HepG2 (cell line): ENCODE measurements around the gene CTNND2. TPM values are rescaled to one million over a fixed set of nuclear protein-coding genes. Genes with fewer than 3 reads are reported as not detected.
A peak's percentile ranks its signal among the peaks of the same experiment; 100 is the strongest.

ENCODE experiments used
- ARID3A ChIP-seq: IDR thresholded peaks from 2 replicates; pipeline ENCODE4 v1.6.1; 2012; ENCODE audit warnings: low read depth, low read length, improper control_type of control experiment
- GTF2F1 ChIP-seq: fragments of 150-350 bp; IDR thresholded peaks from 2 replicates; pipeline ENCODE4 v1.6.1; 2014; ENCODE audit warnings: low read length
- GZF1 ChIP-seq: sonication (generic); formaldehyde crosslinking; IDR thresholded peaks from 2 replicates; pipeline ENCODE4 v1.5.1; 2020; ENCODE audit warnings: mild to moderate bottlenecking, missing genetic modification reagents
- MED1 ChIP-seq: sonication (generic); formaldehyde crosslinking; IDR thresholded peaks from 2 replicates; pipeline ENCODE4 v1.4.0; 2020; ENCODE audit warnings: missing genetic modification reagents
- NCOA1 ChIP-seq: sonication (generic); formaldehyde crosslinking; IDR thresholded peaks from 2 replicates; pipeline ENCODE4 v1.9.0; 2021; ENCODE audit warnings: missing genetic modification reagents
- NRL ChIP-seq: sonication (generic); formaldehyde crosslinking; IDR thresholded peaks from 2 replicates; pipeline ENCODE4 v1.5.0; 2020; ENCODE audit warnings: missing genetic modification reagents, mild to moderate bottlenecking, moderate library complexity, borderline replicate concordance
- PHF5A ChIP-seq: IDR thresholded peaks from one replicate; pipeline ENCODE4 v1.6.1; 2018; ENCODE audit warnings: low read depth, missing genetic modification reagents; ENCODE audit not compliant: unreplicated experiment
- PTBP1 ChIP-seq: fragments of 200-400 bp; formaldehyde crosslinking; IDR thresholded peaks from 2 replicates; pipeline ENCODE4 v1.6.1; 2018; ENCODE audit warnings: low read length, low read depth; ENCODE audit not compliant: poor library complexity, severe bottlenecking
- SKI ChIP-seq: fragments of 450-650 bp; IDR thresholded peaks from one replicate; pipeline ENCODE4 v1.6.1; 2018; ENCODE audit warnings: mild to moderate bottlenecking; ENCODE audit not compliant: partially characterized antibody
- SMAD3 ChIP-seq: sonication (generic); formaldehyde crosslinking; IDR thresholded peaks from 2 replicates; pipeline ENCODE4 v1.4.0; 2020; ENCODE audit warnings: missing genetic modification reagents
- TFAP4 ChIP-seq: sonication (generic); IDR thresholded peaks from 2 replicates; pipeline ENCODE4 v1.6.1; 2016; ENCODE audit warnings: low read depth, borderline replicate concordance
- THAP11 ChIP-seq: IDR thresholded peaks from 2 replicates; pipeline ENCODE4 v1.6.1; 2016; ENCODE audit warnings: missing biosample characterization, missing genetic modification reagents
- TMF1 ChIP-seq: sonication (generic); formaldehyde crosslinking; IDR thresholded peaks from 2 replicates; pipeline ENCODE4 v1.8.1; 2022; ENCODE audit warnings: low read depth, missing genetic modification reagents
- TOE1 ChIP-seq: sonication (generic); formaldehyde crosslinking; IDR thresholded peaks from 2 replicates; pipeline ENCODE4 v1.4.0; 2020; ENCODE audit warnings: mild to moderate bottlenecking, missing genetic modification reagents
- WIZ ChIP-seq: sonication (generic); formaldehyde crosslinking; IDR thresholded peaks from 2 replicates; pipeline ENCODE4 v1.5.1; 2020; ENCODE audit warnings: mild to moderate bottlenecking, missing genetic modification reagents
- ZBTB38 ChIP-seq: sonication (generic); formaldehyde crosslinking; IDR thresholded peaks from 2 replicates; pipeline ENCODE4 v1.5.1; 2020; ENCODE audit warnings: mild to moderate bottlenecking, missing genetic modification reagents
- ZEB1 ChIP-seq: IDR thresholded peaks from 2 replicates; pipeline ENCODE4 v1.6.1; 2012; ENCODE audit warnings: mild to moderate bottlenecking, low read depth, inconsistent platforms; ENCODE audit not compliant: insufficient replicate concordance
- ZMYM2 ChIP-seq: sonication (generic); formaldehyde crosslinking; IDR thresholded peaks from 2 replicates; pipeline ENCODE4 v1.8.0; 2022; ENCODE audit warnings: mild to moderate bottlenecking, missing genetic modification reagents
- ZNF343 ChIP-seq: sonication (generic); formaldehyde crosslinking; IDR thresholded peaks from 2 replicates; pipeline ENCODE4 v1.4.0; 2020; ENCODE audit warnings: mild to moderate bottlenecking, missing genetic modification reagents
- ZNF652 ChIP-seq: IDR thresholded peaks from 2 replicates; pipeline ENCODE4 v1.6.1; 2016; ENCODE audit warnings: low read depth, borderline replicate concordance
- ZNF747 ChIP-seq: sonication (generic); formaldehyde crosslinking; IDR thresholded peaks from 2 replicates; pipeline ENCODE4 v1.8.1; 2023; ENCODE audit warnings: missing genetic modification reagents, mild to moderate bottlenecking, borderline replicate concordance
- ZSCAN12 ChIP-seq: sonication (generic); formaldehyde crosslinking; IDR thresholded peaks from 2 replicates; pipeline ENCODE4 v1.9.0; 2021; ENCODE audit warnings: mild to moderate bottlenecking, missing genetic modification reagents
- polyA plus RNA-seq, 8 experiments: library from polyadenylated mRNA; depleted of rRNA in 3 of 8; stranded (reverse) in 7 of 8; unstranded in 1 of 8; fragments of >200 nt; fragmentation: Illumina TruSeq in 4 of 8; extraction: Trizol in 4 of 8; gene quantifications; 2 replicates each; pipeline versions ENCODE4 v1.2.1 to v1.2.3, GENCODE V29; 2011 to 2016; ENCODE audit warnings: low read depth in 4 of 8, missing spikeins in 1 of 8, mixed read lengths in 1 of 8; ENCODE audit not compliant: insufficient read depth in 1 of 8
- total RNA-seq, 5 experiments: library from RNA; depleted of rRNA; stranded (reverse); fragments of >200 nt; fragmentation: Illumina TruSeq; extraction: Trizol; gene quantifications; 2 replicates each; pipeline ENCODE4 v1.2.3, GENCODE V29; 2016; ENCODE audit warnings: low read depth in 1 of 5
- TF ChIP-seq, protein P1 (sequence below): sonication (generic); formaldehyde crosslinking; IDR thresholded peaks from 2 replicates; pipeline ENCODE4 v1.4.0; 2020; ENCODE audit warnings: missing genetic modification reagents
- TF ChIP-seq, protein P2 (sequence below): sonication (generic); formaldehyde crosslinking; IDR thresholded peaks from 2 replicates; pipeline ENCODE4 v1.5.1; 2020; ENCODE audit warnings: missing genetic modification reagents, mild to moderate bottlenecking, borderline replicate concordance
- TF ChIP-seq, protein P3 (sequence below): sonication (generic); formaldehyde crosslinking; IDR thresholded peaks from 2 replicates; pipeline ENCODE4 v1.9.0; 2021; ENCODE audit warnings: missing genetic modification reagents, borderline replicate concordance

The CTNND2 gene
- total and polyA plus RNA-seq, 2 of the 13 experiments (the other 11 are each of a cell fraction or from before 2014, with no cell fraction given), result not detected

- TF ChIP-seq SMAD3 (CRISPR knock-in tag), result no peak
- peak; percentile 50 for TF ChIP-seq PHF5A (CRISPR knock-in tag)
- TF ChIP-seq ZSCAN12, result no peak
- no peak for TF ChIP-seq ZNF747 (CRISPR knock-in tag)
- TF ChIP-seq PTBP1, result no peak
- TF ChIP-seq TFAP4, result peak; percentile 86
- TF ChIP-seq ZEB1, result peak; percentile 84
- TF ChIP-seq, protein P1, sequence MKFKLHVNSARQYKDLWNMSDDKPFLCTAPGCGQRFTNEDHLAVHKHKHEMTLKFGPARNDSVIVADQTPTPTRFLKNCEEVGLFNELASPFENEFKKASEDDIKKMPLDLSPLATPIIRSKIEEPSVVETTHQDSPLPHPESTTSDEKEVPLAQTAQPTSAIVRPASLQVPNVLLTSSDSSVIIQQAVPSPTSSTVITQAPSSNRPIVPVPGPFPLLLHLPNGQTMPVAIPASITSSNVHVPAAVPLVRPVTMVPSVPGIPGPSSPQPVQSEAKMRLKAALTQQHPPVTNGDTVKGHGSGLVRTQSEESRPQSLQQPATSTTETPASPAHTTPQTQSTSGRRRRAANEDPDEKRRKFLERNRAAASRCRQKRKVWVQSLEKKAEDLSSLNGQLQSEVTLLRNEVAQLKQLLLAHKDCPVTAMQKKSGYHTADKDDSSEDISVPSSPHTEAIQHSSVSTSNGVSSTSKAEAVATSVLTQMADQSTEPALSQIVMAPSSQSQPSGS (CRISPR knock-in tag), result peak; percentile 79
- TF ChIP-seq ZMYM2 (CRISPR knock-in tag), result no peak
- TF ChIP-seq NRL (CRISPR knock-in tag), result no peak
- TF ChIP-seq THAP11, result peak; percentile 42; the same call in 1 of the 2 replicates
- peak; percentile 98 for TF ChIP-seq ZNF652
- TF ChIP-seq GTF2F1, result no peak
- TF ChIP-seq, protein P2, sequence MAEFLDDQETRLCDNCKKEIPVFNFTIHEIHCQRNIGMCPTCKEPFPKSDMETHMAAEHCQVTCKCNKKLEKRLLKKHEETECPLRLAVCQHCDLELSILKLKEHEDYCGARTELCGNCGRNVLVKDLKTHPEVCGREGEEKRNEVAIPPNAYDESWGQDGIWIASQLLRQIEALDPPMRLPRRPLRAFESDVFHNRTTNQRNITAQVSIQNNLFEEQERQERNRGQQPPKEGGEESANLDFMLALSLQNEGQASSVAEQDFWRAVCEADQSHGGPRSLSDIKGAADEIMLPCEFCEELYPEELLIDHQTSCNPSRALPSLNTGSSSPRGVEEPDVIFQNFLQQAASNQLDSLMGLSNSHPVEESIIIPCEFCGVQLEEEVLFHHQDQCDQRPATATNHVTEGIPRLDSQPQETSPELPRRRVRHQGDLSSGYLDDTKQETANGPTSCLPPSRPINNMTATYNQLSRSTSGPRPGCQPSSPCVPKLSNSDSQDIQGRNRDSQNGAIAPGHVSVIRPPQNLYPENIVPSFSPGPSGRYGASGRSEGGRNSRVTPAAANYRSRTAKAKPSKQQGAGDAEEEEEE (CRISPR knock-in tag), result no peak
- TF ChIP-seq ZNF343 (CRISPR knock-in tag), result no peak
- peak; percentile 82 for TF ChIP-seq SKI
- TF ChIP-seq ARID3A, result peak; percentile 92
- no peak for TF ChIP-seq ZBTB38 (CRISPR knock-in tag)
- TF ChIP-seq GZF1 (CRISPR knock-in tag), result no peak
- TF ChIP-seq WIZ (CRISPR knock-in tag), result no peak
- peak; percentile 79 for TF ChIP-seq MED1 (CRISPR knock-in tag)
- TF ChIP-seq TMF1, result no peak
- peak; percentile 87; the same call in 1 of the 2 replicates for TF ChIP-seq TOE1 (CRISPR knock-in tag)
- TF ChIP-seq, protein P3, sequence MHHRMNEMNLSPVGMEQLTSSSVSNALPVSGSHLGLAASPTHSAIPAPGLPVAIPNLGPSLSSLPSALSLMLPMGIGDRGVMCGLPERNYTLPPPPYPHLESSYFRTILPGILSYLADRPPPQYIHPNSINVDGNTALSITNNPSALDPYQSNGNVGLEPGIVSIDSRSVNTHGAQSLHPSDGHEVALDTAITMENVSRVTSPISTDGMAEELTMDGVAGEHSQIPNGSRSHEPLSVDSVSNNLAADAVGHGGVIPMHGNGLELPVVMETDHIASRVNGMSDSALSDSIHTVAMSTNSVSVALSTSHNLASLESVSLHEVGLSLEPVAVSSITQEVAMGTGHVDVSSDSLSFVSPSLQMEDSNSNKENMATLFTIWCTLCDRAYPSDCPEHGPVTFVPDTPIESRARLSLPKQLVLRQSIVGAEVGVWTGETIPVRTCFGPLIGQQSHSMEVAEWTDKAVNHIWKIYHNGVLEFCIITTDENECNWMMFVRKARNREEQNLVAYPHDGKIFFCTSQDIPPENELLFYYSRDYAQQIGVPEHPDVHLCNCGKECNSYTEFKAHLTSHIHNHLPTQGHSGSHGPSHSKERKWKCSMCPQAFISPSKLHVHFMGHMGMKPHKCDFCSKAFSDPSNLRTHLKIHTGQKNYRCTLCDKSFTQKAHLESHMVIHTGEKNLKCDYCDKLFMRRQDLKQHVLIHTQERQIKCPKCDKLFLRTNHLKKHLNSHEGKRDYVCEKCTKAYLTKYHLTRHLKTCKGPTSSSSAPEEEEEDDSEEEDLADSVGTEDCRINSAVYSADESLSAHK (CRISPR knock-in tag), result no peak
- no peak for TF ChIP-seq NCOA1 (CRISPR knock-in tag)
Observed at GRCh38 chr5:11596657-11597071, 307.6 kb downstream of the CTNND2 start (continued).
